Lung (tissue), 12 donors: ENCODE data around the gene PRKN. TPM values are rescaled to one million over a fixed set of nuclear protein-coding genes. Genes with fewer than 3 reads are reported as not detected.

Experiments
- ATAC-seq: fragments of 200-7000 bp; cut with Tn5 transposase; one replicate; pipeline ENCODE4 v1.9.1; 2020; ENCODE audit warnings: moderate number of reproducible peaks; ENCODE audit not compliant: insufficient read depth, low FRiP score
- DNase-seq, 3 donors: peaks; one replicate each; pipeline ENCODE4 v3.0.0-alpha.2; 2013 to 2017
- H3K27ac ChIP-seq, 2 donors: one replicate each; pipeline ENCODE4 v1.5.1; 2013; ENCODE audit warnings: mild to moderate bottlenecking in 2 of 2, moderate library complexity in 2 of 2, control low read depth in 1 of 2, inconsistent platforms in 1 of 2, low read depth in 1 of 2, low read length in 1 of 2
- H3K27me3 ChIP-seq, 3 donors: one replicate each; pipeline ENCODE4 v1.5.1; 2013; ENCODE audit warnings: low read length in 2 of 3; ENCODE audit not compliant: control insufficient read depth in 3 of 3, insufficient read depth in 3 of 3
- H3K36me3 ChIP-seq, 4 donors: one replicate each; pipeline ENCODE4 v1.5.1; 2013; ENCODE audit warnings: low read length in 4 of 4, mild to moderate bottlenecking in 1 of 4, moderate library complexity in 1 of 4; ENCODE audit not compliant: control insufficient read depth in 4 of 4, insufficient read depth in 4 of 4
- H3K4me1 ChIP-seq, 5 donors: one replicate each; pipeline ENCODE4 v1.5.1; 2013; ENCODE audit warnings: low read length in 5 of 5, mild to moderate bottlenecking in 2 of 5, moderate library complexity in 1 of 5; ENCODE audit not compliant: control insufficient read depth in 5 of 5, insufficient read depth in 5 of 5
- H3K4me3 ChIP-seq: one replicate; pipeline ENCODE4 v1.5.1; 2013; ENCODE audit warnings: mild to moderate bottlenecking, control low read depth, moderate library complexity
- H3K9ac ChIP-seq, 2 donors: one replicate each; pipeline ENCODE4 v1.5.1; 2013; ENCODE audit warnings: low read length in 2 of 2, control low read depth in 1 of 2; ENCODE audit not compliant: insufficient read depth in 1 of 2
- H3K9me3 ChIP-seq, 4 donors: one replicate each; pipeline ENCODE4 v1.5.1; 2013; ENCODE audit warnings: low read length in 3 of 4, mild to moderate bottlenecking in 1 of 4, moderate library complexity in 1 of 4; ENCODE audit not compliant: control insufficient read depth in 4 of 4, insufficient read depth in 3 of 4
- WGBS, 2 donors: extraction: QIAGEN DNeasy Blood & Tissue Kit; methylation state at CpG; one replicate each; pipeline ENCODE4 v1.1.7; 2013; 5-methylcytosine and 5-hydroxymethylcytosine counted together
- polyA plus RNA-seq, 2 donors: library from polyadenylated mRNA; stranded (reverse); fragments of 200-250 nt; gene quantifications; one replicate each; pipeline ENCODE4 v1.2.1, GENCODE V29; 2013
- total RNA-seq, 2 donors: library from RNA; depleted of rRNA in 1 of 2; stranded (reverse); fragments of >200 nt in 1 of 2; gene quantifications; one replicate each; pipeline ENCODE4 v1.2.1, GENCODE V29; 2014 to 2021
- TF ChIP-seq, protein P1 (sequence below): IDR thresholded peaks from 2 replicates; pipeline ENCODE4 v1.5.1; 2012; ENCODE audit warnings: mild to moderate bottlenecking; ENCODE audit errors: control extremely low read depth, extremely low read depth
- donor health status: control.
- donor health status: control.
- donor health status: Bipolar disorder and iron deficiency.
- donor health status: healthy.
- donor health status: DM: yes; HTN: yes; CAD: no.

Gene PRKN
- total and polyA plus RNA-seq, 4 donors = 0.27 to 11.2 (median 3.1) TPM

DNA sequence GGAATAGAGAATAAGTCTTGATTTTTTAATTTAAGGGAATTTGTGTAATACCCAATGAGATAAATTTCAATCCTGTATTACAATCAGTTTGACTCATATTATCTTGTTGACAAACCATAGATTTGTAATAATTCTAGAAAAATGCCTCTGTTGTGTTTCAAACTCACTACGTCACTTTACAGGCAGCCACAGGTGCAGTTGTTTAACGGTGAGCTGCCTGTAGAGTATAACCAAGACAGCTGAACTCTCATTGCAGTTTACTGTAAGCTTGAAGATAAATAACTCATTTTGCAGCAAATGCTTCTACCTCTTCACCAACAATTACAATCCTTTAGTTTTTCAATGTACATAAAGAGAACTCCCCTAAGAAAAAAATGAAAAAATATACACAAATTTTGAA lies 114.3 kb downstream of the PRKN start:
- H3K9ac ChIP-seq = no peak overlapping the region
- no peaks in the 10 kb centered on the region for H3K27me3 ChIP-seq
- no peaks in the 10 kb centered on the region for H3K9me3 ChIP-seq
- TF ChIP-seq, protein P1, sequence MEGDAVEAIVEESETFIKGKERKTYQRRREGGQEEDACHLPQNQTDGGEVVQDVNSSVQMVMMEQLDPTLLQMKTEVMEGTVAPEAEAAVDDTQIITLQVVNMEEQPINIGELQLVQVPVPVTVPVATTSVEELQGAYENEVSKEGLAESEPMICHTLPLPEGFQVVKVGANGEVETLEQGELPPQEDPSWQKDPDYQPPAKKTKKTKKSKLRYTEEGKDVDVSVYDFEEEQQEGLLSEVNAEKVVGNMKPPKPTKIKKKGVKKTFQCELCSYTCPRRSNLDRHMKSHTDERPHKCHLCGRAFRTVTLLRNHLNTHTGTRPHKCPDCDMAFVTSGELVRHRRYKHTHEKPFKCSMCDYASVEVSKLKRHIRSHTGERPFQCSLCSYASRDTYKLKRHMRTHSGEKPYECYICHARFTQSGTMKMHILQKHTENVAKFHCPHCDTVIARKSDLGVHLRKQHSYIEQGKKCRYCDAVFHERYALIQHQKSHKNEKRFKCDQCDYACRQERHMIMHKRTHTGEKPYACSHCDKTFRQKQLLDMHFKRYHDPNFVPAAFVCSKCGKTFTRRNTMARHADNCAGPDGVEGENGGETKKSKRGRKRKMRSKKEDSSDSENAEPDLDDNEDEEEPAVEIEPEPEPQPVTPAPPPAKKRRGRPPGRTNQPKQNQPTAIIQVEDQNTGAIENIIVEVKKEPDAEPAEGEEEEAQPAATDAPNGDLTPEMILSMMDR = no peak
- no peak overlapping the region for H3K27ac ChIP-seq
- H3K4me1 ChIP-seq = peaks cover 0 to 4% (median 0%) of the 10 kb centered on the region in 5 donors
- DNase-seq (no peak), ATAC-seq (no peak)
- 88 to 93% methylated on average over 2 of the region's 2 CpGs for WGBS, 2 donors
- no peaks in the 10 kb centered on the region for H3K36me3 ChIP-seq
- no peak overlapping the region for H3K4me3 ChIP-seq

DNA sequence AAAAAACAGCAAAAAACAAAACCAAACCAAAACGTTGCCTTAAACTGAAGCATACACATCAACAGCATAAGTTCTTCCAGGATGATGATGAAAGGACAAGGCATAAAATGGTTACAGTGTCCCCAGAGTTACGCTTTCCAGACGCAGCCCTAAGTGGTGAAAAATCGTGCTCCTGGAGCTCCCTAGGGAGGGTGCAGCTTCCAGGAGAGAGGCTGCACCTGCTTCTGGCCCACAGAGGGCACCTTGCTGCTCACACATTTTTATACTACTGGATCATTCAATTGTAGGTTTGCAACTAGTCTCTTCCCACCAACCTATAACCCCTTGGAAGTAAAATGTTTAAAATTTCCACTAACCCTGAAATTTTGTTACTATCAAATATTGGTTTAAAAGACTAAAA lies 115.0 kb downstream of the PRKN start:
- DNase-seq (no peak), ATAC-seq (no peak)
- Histone ChIP-seq H3K4me3 (no peak overlapping the region), H3K36me3 (peaks cover 0 to 3% (median 0%) of the 10 kb centered on the region in 4 donors), H3K9ac (no peak overlapping the region), H3K27me3 (no peaks in the 10 kb centered on the region), H3K27ac (no peak overlapping the region), H3K9me3 (no peaks in the 10 kb centered on the region), H3K4me1 (no peaks in the 10 kb centered on the region)
- 68 to 71% methylated on average over 4 of the region's 4 CpGs for WGBS, 2 donors
- TF ChIP-seq, protein P1 = no peak

DNA sequence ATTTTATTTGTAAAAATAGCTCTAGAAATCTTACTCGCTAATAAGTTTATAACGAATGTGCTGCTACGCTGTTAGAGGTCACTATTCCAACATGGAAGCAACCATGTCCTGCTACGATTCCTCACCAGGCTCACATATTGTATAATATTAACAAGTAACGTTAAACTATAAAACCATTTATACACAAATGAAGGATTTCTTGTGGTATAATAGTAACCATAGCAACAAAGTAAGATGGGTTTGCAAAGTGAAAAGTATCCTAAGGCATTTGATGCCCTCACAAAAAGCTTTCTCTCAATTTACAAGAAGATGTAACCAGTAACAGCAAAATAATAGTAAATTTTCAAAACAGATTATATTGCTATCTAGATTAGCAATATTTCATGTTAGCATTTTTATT lies 117.2 kb downstream of the PRKN start:
- Histone ChIP-seq H3K9ac (no peak overlapping the region), H3K27ac (no peak overlapping the region), H3K36me3 (peaks cover 0 to 3% (median 0%) of the 10 kb centered on the region in 4 donors), H3K4me3 (no peak overlapping the region), H3K27me3 (no peaks in the 10 kb centered on the region), H3K9me3 (no peaks in the 10 kb centered on the region), H3K4me1 (no peaks in the 10 kb centered on the region)
- no peak for ATAC-seq
- WGBS, 2 donors = 95 to 97% methylated on average over 5 of the region's 5 CpGs
- TF ChIP-seq, protein P1 = no peak
- no peak for DNase-seq

DNA sequence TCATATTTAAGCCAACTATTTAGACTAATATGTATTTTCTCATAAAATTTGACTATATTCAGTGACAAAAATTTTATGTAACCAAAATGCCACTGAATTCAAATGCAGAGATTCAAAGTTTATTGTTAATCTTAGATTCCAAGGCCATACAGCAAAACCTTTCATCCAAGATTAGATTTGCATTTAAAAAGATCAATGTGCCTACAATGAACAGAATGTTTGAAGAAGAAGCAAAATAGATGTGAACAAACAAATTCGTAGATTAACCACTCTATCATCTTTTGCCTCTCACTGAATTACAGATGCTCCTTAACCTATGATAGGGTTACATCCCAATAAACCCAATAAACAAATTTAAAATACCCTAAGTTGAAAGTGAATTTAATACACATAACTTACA lies 121.7 kb downstream of the PRKN start:
- Histone ChIP-seq H3K27me3 (no peaks in the 10 kb centered on the region), H3K36me3 (peaks cover 0 to 3% (median 0%) of the 10 kb centered on the region in 4 donors), H3K4me1 (no peaks in the 10 kb centered on the region), H3K4me3 (no peak overlapping the region), H3K9me3 (no peaks in the 10 kb centered on the region), H3K27ac (no peak overlapping the region), H3K9ac (no peak overlapping the region)
- DNase-seq = no peak
- 87 to 93% methylated on average over 1 of the region's 1 CpG for WGBS, 2 donors
- TF ChIP-seq, protein P1 = no peak
- ATAC-seq = no peak
